HCT116 (cell line): ENCODE measurements around the gene DTX1.

Experiments used
- CTCF ChIP-seq, 3 experiments: fragments of 200-600 bp in 1 of 3; sonication (generic) in 1 of 3; IDR thresholded peaks in 2 of 3; conservative IDR thresholded peaks in 1 of 3; 2 replicates each; pipeline ENCODE4 v1.5.1; 2012 to 2017; ENCODE audit warnings: low read depth in 2 of 3, low read length in 2 of 3, antibody characterized with exemption in 1 of 3, borderline replicate concordance in 1 of 3, control low read depth in 1 of 3, mild to moderate bottlenecking in 1 of 3, mixed read lengths in 1 of 3, mixed run types in 1 of 3, moderate library complexity in 1 of 3; ENCODE audit not compliant: insufficient read depth in 1 of 3
- POLR2A ChIP-seq: IDR thresholded peaks from 2 replicates; pipeline ENCODE4 v1.7.0; 2011; ENCODE audit warnings: borderline replicate concordance; ENCODE audit not compliant: insufficient read depth, insufficient read length; ENCODE audit errors: extremely low read depth
- POLR2AphosphoS5 ChIP-seq: IDR thresholded peaks from 2 replicates; pipeline ENCODE4 v1.6.1; 2011; ENCODE audit warnings: mild to moderate bottlenecking, low read depth, low read length, moderate library complexity
- REST ChIP-seq: IDR thresholded peaks from 2 replicates; pipeline ENCODE4 v1.6.1; 2012; ENCODE audit warnings: low read depth
- ZBTB33 ChIP-seq: IDR thresholded peaks from 2 replicates; pipeline ENCODE4 v1.6.1; 2011; ENCODE audit warnings: mild to moderate bottlenecking, low read length, moderate library complexity; ENCODE audit not compliant: insufficient replicate concordance; ENCODE audit errors: extremely low read depth

- no peak for TF ChIP-seq REST
- TF ChIP-seq CTCF (IDR thresholded peaks at IDR 0.05 in 2 of 3, conservative IDR thresholded peaks at IDR 0.05 in 1 of 3; ENCODE audit: borderline replicate concordance in 1 of 3, insufficient read depth in 1 of 3, low read depth in 2 of 3, low read length in 2 of 3) = no peak
- TF ChIP-seq POLR2A = no peak
- no peak for TF ChIP-seq ZBTB33
- TF ChIP-seq POLR2AphosphoS5 = no peak
These were observed 35.0 kb downstream of the DTX1 start for GRCh38 chr12:113091506-113091905.
